CD4-positive, alpha-beta T cell treated with Interleukin-2 at 100 ng/mL for 4 hours (primary cell): Measurements from ENCODE around the gene CEP170B.

Experiments used
- DNase-seq: peaks from one replicate; pipeline ENCODE4 v3.0.0-alpha.2; 2020; ENCODE audit warnings: low spot score

CEP170B gene

DNA sequence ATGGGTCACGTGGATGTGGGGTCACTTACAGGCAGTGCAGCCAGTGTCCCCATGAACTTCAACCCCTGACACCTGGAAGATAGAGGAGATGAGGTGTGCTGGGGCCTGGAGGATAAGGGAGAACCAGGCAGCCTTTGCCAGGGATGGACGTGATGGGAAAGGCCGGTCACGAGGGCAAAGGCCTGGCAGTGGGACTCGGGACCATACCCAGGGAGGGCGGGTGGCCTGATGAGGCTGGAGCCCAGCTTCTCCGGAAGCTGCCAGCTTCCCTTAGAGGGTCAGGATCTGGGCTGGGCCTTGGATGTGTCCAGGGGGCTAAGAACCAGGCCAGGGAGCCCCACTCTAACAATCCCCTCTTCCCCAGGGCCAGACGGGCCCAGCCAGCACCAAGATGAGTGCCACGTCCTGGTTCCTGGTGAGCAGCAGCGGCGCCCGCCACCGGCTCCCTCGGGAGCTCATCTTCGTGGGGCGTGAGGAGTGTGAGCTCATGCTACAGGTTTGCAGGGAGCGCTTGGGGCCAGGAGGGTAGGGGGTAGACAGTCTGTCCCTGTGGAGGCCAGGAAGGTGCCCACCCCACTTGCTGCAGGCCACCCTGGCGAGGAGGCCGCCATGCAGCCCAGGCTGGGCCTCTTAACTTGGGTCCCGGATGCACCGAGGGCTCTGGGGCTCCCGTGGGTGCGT is 3.1 kb downstream of the CEP170B start:
- DNase-seq, result no peak

DNA sequence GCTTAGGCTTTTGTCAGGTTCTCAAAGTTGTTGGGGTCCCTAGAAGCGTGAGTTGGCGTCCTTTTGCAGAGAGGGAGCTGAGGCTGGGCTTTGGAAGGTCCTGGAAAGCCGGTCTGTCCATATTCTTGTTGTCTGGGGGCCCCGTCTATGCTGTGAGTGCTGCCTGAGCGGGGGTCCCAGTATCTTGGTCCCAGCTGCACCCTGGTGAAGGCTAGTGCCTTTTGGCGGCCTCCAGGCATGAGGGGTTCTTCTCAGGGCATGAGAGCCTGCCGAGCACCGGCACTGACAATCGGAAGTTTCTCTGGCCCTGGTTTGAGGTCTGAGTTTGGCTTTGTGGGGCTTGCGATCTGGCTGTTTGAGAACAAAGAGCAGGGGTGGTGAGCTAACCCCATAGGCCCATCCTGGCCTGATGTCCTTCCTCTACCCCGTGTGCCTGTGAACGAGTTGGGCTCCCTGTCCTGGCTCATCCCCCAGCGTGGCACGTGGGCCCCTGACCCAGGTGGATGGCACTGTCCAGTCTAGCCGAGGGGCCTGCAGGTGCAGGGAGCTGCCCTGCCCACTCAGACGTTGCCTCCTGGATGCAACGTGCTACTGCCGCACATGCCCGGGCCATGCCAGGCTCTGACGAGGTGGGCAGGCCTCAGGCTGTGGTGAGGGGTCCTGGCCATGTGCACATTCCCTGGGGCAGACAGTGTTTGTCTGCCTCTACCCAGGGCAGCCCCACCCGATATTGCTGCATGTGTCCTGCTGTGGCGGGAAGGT is 3.9 kb downstream of the CEP170B start:
- no peak for DNase-seq

DNA sequence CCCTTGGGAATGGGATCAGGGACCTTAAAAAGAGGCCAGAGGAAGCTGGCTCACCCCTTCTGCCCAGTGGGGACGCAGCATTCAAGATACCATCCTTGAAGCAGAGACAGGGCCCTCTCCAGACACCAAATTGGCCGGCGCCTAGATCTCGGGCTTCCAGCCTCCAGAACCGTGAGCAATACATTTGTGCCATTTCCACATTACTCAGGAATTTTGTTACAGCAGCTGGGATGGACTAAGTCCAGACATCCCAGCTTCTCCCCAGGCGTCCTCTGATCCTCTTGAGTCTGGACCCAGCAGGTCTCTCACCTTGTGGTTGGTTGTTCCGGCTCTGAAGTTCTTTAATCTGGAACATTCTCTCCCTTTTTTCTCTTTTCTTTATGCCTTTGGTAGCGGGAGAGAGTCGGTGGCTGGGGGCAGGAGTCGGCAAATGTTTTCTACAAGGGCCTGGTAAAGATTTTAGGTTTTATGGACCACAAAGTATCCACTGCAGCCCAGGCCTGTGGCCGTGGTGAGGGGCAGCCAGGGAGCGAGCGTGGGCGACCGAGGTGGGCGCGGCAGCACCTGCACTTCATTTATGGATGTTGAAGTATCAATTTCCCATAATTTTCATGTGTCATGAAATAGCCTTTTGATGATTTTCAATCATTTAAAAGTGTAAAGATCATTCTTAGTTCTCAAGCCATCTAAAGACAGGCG is 4.8 kb downstream of the CEP170B start:
- DNase-seq, result no peak

DNA sequence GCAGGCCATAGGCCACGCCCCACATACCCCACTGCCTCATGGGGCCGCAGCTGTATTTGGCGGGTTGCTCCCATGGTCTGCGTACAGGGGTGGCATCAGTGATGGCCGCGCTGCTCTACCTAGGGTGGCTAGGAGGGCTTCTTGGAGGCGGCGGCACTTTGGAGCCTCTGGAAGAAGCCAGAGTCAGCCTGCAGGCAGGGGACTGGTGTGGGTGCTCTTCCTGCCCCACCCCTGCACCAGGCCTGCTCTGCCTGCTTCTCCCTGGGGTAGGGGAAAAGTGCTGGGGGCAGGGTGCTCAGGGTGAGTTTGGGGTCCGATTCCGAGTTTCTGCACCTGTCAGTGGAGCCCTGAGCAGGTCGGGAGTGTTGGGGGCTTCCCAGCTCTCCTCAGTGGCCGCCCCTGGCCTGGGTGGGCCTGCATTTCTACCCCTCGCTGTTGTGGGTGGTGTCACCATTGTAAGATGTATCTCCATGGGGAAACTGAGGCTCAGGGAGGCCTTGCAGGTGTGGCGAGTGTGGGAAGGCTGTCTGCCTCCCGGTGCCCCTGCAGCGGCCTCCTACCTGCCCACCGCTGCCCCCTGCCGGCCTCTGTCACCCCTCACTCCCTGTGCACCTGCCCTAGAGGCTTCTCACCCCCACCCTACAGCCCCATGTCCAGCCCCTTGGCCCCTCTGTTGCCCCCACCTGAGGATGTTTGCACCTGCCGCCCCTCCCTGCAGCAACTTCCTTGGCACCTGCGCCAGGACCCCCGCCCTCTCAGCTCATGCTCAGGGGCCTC is 5.5 kb downstream of the CEP170B start:
- DNase-seq, result peak; percentile 30

DNA sequence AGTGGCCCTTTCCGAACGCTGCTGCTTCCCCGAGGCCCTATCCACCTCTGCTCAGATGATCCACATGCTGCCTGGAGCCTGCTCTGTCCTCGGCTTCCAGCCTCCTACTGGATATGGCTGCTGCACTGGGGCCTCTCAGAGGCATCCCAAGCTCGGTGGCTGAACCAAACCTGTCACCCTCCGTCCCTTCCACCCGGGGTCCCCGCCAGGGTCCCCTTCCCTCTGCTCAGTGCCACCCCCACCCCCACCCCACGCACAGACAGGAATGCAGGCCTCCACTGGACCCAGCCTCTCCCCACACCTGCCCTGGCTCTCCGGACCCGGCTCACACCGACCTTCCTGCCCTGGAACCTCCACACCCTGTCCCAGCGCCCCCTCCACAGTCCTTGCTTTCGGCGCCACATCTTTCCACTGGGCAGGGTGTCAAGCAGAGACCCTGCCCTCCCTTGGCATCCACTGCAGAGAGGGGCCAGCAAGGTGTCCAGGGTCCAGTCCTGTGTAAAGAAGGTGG is 6.1 kb downstream of the CEP170B start:
- no peak for DNase-seq

DNA sequence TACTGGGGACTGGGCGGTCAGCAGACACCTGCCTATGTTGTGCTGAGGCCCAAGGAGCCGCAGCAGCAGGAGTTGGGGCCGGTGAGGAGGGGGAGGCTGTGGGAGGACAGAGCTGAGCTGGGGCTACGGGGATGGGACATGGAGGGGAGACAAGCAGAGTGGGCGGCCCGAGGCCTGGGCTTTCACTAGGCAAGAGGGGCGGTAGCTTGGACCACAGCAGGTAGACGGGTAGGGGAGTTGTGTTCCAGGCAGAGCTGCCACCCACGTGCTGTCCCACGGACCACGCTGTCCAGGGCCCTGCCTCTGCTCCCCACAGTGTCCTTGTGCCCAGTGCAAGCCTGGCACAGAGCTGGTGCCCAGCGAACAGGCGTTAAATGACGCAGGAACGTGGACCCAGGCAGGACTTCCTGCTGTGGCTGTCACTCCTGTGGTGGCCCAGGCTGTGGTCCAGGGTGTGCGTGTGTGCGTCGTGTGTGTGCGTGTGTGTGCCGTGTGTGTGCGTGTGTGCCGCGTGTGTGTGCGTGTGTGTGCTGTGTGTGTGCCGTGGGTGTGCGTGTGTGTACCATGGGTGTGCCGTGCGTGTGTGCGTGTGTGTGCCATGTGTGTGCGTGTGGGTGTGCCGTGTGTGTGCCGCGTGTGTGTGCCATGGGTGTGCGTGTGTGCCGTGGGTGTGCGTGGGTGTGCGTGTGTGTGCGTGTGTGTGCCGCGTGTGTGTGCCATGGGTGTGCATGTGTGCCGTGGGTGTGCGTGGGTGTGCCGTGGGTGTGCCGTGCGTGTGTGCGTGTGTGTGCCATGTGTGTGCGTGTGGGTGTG is 6.8 kb downstream of the CEP170B start:
- no peak for DNase-seq

DNA sequence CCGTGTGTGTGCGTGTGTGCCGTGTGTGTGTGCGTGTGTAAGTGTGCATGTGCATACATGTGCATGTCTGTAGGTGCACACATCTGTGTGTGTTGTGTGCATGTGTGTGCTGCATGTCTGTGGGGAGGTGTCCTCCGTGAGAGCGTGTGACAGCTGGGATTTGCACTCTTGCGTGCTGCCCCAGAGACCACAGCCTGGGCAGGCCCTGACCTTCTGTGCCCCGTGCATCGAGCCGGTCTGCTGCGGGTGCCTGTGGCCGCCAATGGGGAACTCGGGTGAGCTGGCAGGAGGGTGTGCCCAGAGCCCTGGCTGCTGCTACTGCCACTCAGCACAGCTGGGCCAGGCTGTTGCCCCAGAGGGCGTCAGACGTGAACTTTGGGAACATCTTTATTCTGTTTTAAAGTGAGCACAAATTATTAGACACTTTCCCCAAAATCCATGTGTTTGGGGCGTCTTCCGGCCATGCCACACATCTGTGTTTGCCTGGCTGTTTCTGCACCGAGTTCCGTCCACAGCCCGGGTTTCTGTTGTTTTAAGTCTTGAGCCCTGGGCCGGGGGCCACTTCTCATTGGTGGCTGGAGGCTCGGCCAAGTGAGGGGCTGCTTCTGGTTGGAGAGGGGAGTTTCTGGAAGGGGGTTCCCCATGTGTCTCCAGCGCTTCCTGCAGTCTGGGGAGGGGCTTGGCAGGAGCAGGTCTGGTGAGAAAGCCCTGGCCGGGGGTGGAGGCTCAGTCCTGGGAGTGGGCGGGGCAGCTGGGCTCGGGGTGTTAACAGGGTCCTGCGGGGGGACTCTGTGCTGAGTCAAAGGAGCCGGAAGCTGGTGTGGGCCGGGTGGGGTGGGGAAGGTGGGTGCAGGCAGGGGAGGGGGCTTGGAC is 7.6 kb downstream of the CEP170B start:
- no peak for DNase-seq

DNA sequence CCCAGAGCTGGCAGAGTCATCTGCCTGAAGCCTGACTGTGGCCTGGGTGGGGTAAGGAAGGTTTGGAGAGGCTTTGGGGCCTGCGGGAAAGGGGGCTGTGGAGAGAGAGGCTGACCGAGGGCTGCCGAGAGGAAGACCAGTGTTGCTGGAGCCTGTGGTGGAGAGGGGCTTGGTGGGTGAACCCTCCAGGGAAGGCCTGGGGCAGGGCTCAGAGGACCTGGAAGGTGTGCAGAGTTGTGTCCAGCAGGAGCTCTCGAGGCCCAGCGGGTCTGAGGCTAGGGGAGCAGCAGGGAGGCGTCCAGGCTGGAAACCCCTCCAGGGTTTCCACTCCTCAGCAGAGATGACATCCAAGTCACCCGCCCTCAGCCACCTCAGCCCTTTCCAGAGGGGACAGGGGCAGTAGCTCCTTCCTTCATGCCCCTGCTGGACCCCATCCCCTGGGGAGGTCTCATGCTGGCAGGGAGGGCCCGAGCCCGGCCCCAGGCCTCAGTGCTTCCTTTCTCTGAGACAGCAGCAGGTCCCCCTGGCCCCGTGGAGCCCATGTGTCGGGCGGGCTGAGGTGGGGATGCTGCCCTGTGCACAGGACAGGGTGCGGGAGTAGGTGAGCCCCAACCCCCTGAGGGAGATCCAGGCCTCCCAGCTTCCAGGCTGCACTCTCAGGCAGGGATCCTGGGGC is 8.4 kb downstream of the CEP170B start:
- DNase-seq, result no peak

DNA sequence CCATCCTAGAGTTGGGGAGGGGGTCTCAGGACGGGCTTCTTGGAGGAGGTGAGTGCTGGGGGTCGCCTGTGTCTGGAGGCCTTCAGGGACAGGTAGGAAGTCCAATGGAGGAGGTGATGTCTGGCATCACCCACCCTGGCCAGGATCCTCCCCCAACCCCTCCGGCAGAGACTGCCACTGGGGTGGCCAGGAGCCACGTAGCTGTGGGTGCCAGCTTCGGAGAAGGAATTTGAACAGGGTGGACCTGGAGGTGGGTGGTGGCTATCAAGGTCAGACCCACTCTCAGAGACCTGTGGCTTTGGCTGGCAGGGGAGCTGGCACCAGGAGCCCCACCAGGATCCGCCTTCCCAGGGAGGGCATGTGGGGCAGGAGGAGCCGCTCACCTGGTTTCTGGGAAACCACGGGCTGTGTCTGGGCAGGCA is 9.1 kb downstream of the CEP170B start:
- DNase-seq, result no peak

DNA sequence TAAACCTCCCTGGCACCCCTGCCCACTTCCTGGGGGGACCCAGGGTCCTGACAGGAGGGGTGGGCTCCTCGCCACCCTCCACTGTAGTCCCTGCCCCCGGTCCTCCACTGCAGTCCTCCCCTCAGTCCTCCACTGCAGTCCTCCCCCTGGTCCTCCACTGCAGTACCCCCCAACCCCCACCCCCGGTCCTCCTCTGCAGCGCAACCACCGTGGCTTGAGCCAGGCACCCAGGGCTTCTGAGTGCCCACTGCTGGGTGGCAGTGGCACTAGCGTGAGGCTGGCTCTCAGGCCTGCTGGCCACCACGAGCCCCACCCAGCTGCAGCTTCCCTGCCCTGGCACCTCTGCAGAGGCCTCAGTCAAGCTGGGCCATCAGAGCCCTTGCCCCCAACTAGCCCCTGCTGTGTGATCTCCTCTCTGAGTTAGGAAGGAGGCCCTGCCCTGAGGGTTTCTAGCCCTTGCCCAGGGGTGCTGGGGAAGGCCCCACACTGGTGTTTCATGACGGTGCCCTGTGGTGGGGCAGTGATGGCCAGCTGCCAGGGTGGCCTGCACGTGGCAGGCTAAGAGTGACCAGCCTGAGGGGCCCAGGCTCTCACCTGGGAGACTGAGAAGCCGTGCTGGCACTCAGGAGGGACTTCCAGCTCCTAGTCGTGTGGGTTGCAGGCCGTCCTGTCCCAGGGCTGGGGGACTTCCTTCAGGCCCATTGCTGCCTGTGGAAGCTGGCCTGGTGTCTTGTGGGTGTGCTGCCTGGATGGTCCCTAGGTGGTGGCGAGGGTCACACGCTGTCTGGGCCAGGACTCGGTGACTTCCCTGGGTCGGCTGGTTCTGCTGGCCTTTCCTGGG is 9.7 kb downstream of the CEP170B start:
- no peak for DNase-seq

DNA sequence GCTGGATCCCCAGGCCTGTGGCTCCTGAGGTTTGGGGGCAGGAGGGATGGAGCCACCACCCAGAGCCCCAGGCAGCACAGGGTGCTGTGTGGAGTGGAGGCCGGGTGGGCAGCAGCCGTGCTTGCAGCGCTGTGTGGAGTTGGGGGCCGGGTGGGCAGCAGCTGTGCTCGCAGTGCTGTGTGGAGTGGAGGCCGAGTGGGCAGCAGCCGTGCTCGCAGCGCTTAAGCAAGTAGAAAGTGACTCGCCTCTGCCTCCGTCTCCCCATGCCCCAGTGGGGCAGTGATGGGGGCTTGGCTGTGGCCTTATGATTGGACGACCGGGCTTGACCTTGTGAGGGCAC is 10.3 kb downstream of the CEP170B start:
- no peak for DNase-seq

DNA sequence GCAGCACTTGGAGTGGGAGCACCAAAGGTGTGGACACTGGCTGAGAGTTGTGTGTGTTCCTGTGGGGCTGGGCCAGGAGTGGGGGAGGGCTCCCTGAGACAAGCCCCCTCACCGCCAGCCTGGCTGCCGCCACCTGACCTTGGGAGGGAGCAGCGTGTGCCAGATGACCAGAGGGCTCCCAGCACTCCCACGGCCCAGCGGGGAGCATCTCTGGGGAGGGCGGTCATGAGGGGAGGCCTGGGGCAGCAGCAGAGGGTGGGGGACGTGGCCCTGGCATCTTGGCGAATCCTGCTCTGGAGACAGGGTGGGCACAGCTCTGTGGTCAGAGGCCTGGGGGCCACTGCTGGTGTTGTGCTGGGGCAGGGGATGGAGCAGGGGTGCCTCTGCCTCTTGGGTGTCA is 10.7 kb downstream of the CEP170B start:
- DNase-seq, result no peak

DNA sequence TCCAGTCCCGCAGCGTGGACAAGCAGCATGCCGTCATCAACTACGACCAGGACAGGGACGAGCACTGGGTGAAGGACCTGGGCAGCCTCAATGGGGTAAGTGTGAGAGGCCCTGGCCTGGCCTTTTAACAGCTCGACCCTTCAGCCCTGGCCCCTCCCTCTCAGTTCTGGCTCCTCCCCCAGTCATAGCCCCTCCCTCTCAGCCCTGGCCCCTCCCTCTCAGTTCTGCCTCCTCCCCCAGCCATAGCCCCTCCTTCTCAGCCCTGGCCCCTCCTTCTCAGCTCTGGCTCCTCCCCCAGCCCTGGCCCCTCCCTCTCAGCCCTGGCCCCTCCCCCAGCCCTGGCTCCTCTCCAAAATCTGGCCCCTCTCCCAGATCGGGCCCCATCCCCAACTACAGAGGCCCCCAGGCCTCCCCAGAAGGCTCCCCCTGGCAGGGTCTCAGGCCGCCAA is 11.2 kb downstream of the CEP170B start:
- no peak for DNase-seq

DNA sequence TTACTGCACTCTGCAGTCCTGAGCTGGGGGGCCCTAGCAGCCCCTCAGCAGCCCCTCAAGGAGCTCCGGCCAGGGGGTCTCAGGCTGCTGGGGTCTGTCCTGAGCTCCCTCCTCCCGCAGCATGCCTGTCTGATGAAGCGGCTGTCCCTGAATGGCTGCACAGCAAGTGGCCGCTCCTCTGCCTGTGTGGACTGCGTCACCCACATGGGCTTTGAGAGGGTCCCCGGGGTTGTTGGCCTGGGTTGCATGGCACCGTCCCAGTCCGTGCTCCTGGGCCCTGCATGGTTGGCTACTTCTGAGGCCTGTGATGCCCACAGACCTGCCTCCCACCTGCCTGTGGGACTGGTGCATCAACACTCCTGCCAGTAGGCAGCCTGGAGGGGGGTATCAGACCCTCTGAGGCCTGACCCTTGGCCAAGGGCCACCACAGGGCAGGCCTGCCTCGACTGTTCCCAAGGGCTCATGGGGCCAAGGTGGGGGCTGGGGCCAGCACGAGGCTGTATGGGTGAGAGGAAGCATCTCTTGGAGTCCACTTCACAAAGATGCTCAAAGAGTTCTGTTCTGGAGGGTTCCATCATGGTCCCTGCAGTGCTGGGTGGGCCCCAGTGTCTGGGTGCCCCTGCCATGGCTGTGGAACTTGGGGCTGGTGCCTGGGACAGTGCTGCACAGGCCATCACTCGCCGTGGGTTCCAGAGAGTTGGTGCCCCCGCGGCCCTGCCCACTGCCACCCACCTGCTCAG is 12.2 kb downstream of the CEP170B start:
- no peak for DNase-seq

DNA sequence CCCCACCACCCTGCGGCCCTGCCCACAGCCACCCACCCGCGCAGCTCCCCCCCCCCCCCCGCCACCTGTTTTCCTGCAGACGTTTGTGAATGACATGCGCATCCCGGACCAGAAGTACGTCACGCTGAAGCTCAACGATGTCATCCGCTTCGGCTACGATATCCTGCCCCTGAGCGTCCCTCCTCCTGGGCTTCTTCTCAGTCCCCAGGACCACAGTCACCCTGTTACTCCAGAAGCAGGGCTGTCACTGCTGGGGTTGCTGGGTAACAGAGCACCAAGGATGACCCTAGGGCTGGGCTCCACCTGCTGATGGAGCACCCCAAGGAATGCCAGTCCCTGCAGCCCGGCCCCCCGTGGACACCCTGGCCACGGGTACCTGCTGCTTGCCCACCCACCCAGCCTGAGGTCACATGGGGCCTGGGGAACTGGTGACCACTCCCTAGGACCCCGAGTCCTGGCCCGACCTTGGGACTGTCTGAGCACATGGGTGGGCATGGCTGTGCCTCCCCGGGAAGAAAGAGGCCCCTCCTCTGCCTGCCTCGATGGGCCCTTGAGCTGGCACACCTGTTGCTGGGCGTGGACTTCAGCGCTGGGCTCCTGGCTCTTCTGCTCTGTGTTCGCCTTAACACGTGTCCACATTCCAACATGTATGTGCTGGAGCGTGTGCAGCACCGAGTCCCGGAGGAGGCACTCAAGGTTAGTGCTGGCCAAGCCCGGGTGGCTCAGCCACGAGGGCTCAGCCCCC is 12.9 kb downstream of the CEP170B start:
- DNase-seq, result no peak

DNA sequence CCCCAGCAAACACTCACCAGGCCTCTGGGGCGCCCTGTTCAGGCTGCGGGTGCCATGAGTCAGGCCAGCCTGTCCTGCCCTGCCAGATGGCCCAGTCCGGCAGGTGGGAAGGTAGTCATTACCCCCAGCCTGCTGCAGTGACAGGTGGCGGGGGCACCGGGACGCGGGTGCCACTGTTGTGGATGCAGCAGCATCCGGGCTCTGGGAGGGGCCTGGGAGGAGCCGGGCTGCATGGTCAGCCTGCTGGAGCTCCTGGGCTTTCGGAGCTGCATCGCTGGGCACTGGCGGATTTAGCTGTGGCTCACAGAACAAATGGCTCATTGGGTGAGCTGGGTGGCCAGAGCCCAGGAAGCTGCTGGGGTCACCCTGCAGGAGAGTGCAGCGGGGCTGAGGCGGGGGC is 13.5 kb downstream of the CEP170B start:
- no peak for DNase-seq

DNA sequence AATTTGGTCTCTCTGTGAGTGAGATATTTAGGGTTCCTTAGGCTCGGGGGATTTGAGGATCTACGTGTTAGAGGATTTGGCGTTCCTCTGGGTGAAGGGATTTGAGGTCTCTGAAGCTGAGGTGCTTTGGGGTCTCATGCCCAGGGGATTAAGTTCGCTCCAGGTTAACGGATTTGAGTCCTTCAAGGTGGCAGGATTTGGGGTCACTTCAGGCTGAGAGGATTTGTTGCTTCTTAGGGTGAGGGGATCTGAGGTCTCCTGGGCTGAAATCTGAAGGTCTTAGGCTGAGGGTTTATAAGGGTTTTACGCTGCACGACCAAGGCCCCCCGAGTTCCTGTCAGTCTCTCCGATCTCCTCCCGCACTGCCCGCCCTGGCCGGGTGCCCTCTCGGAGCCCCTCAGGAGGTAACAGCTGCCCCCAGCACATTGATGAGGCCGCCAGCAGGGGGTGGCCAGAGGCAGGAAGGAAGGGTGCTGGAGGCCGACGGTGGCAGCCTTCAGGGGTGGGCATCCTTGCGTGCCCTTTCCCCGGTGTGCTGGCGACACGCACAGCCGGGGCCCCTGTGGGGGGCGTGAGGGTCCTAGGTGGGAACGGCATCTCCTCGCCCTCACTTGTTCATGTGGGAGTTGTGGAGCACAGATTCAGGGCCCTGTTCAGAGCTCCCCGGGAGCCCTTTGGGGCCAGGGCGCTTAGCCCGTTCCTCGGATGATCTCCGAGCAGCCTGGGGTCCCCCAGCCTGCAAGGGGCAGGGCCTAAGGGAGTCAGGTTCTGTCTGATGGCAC is 14.3 kb downstream of the CEP170B start:
- DNase-seq, result no peak
